COLO829 (cell line): ENCODE results near the gene SRP68.
"Not testable (repeated sequence)": the region's sequence is repeated elsewhere in the genome, so short reads cannot be mapped to it uniquely, and the experiment has no call there.

Experiments
- DNase-seq: peaks from one replicate; pipeline ENCODE4 v3.0.0; 2012; ENCODE audit warnings: low spot score

Gene SRP68

DNA sequence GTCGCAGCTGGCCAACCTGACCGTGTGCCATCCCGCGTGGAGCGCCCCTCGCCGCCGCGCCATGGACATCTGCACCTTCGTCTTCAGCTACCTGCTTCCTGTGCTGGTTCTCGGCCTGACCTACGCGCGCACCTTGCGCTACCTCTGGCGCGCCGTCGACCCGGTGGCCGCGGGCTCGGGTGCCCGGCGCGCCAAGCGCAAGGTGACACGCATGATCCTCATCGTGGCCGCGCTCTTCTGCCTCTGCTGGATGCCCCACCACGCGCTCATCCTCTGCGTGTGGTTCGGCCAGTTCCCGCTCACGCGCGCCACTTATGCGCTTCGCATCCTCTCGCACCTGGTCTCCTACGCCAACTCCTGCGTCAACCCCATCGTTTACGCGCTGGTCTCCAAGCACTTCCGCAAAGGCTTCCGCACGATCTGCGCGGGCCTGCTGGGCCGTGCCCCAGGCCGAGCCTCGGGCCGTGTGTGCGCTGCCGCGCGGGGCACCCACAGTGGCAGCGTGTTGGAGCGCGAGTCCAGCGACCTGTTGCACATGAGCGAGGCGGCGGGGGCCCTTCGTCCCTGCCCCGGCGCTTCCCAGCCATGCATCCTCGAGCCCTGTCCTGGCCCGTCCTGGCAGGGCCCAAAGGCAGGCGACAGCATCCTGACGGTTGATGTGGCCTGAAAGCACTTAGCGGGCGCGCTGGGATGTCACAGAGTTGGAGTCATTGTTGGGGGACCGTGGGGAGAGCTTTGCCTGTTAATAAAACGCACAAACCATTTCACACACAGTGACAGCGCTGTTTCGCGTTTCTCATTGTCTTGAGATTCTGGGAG is 4.7 kb upstream of the SRP68 start:
- DNase-seq, result no peak

DNA sequence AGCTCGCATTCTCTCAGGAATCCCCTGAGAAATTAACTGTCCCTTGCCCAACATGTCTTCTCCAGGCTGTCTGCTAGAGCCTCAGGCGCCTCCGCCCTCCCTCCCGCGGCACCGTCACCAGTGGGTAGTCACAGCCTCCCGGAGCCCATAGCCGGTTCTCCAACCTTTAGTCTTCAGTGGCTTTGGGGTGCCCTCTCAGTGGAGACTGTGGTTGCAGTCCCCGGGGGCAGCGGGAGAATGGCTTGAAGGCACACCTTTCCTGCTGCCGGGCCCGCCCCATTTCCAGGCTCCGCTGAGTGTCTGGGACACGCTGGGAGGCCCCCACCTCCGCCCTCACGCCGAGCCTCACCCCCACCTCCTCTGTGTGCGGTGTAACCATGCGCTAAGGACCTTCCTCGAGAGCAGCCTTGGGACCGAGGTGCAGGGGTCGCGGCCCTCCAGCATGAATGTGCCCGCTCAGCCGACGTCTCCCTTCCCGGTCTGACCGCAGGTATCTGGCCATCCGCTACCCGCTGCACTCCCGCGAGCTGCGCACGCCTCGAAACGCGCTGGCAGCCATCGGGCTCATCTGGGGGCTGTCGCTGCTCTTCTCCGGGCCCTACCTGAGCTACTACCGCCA is 3.9 kb upstream of the SRP68 start:
- no peak for DNase-seq

GRCh38 chr17:76075364-76076145 is 3.2 kb upstream of the SRP68 start:
- DNase-seq, result no peak

GRCh38 chr17:76074390-76075363 is 2.4 kb upstream of the SRP68 start, which contains the start of gene GALR2:
Gene GALR2 (plus strand): TSS chr17:76074781. CDS start chr17:76074884, 103 bp downstream.
- no peak for DNase-seq

GRCh38 chr17:76071531-76072147 is 678 bp downstream of the SRP68 start:
- DNase-seq, result no peak

DNA sequence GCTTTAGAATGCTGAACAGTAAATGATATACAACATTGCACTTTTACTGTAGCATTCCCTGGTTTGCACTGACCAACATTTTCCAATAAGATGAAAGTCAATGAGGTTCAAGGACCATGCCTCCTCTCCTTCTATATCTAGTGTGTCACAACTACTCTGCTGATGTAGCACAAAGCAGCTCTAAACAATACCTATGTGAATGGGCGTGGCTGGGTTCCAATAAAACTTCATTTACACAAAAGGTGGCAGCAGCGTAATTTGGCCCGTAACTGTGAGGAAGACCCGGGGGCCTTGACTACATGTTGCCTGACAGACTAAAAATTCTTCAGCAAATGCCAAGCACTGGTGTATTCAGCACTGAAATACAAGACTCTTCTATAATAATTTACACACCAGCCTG is 6.5 kb downstream of the SRP68 start:
- DNase-seq, result no peak

- no peak for DNase-seq
Observed at GRCh38 chr17:76063875-76064546, 8.3 kb downstream of the SRP68 start.

- DNase-seq, result not testable (repeated sequence)
Observed at GRCh38 chr17:76058264-76058663, 14.1 kb downstream of the SRP68 start.

GRCh38 chr17:76056882-76057281 is 15.4 kb downstream of the SRP68 start:
- DNase-seq, result no peak

- peak; percentile 42 for DNase-seq
Observed at GRCh38 chr17:76054112-76054476, 18.2 kb downstream of the SRP68 start.

- DNase-seq, result peak; percentile 82
Observed at GRCh38 chr17:76053246-76054111, 18.8 kb downstream of the SRP68 start.

DNA sequence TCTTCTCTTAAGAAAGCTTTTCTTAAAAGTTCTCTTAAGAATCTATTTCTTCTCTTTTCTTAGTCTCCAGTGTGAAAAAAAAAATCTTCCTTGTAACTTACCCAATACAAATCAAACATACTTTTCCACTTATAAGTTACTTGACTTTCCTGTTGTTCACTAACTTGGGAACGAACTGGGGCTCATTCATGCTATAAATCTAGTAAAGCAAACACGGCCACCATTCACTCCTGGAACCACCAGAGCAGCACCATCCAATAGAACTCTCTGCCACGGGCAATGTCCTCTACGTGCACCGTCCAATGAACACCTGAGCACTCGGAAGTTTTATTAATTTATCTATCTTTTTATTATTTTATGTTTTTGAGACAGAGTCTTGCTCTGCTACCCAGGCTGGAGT is 20.8 kb downstream of the SRP68 start:
- DNase-seq, result no peak

DNA sequence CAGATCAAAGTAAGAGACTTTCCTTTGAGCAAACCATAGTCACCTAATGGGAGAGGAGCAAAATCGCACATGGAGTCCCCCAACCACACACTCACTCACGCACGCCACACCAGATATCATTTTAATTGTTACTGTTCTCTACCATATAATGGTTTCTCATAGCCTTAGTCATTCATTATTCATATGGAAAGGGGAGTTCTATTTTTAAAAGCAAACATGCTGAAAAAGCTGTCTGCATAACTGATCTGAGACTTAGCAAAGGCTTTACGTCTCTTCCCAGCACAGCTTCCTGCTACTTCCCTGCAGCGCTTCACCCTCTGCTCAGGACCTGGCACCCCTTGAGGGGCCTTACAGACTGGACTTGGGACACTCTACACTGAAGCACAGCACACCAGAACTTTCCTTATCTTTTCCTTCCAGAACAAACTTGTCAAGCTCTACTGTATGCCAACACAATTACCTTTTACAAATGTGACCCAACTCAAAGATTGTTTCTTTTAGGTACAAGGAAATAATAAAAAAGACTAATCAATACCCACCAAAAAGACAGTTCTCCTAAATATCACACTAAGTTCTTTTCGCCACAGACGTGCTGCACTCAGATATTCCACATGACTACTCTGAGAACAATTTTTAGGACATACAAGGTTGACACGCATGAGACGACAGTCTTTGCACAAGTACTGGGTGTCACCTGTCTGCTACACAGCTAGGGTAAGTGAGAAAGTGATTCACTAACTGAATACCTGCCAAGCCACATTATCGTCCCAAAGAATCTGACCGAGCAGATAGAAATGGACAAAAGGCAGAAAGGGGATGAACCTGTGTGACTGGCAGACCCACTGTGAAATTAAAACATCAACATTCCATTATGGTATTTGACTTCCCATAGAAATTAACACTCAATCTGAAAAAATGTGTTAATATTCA is 21.5 kb downstream of the SRP68 start:
- no peak for DNase-seq

GRCh38 chr17:76049836-76050537 is 22.3 kb downstream of the SRP68 start:
- DNase-seq, result no peak

DNA sequence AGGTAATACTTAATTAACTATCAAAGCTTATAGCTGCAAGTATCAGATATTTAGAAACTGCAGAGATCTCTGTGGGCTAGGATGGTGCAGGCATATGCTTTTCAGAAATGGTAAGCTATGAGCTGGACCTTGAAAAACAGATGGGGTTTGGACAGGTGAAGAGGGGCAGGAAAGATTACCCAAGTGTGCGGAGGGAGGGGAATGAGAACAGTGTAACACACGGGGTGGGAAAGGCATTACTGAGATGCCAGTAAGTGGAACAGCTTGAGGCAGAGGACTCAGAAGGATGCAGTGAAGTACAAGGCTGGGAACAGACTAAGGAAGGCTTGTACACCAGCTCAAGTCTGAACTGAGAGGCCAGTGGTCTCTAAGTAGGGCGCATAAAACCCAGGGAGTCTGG is 23.1 kb downstream of the SRP68 start:
- DNase-seq, result no peak

GRCh38 chr17:76048711-76049110 is 23.6 kb downstream of the SRP68 start:
- DNase-seq, result no peak

- DNase-seq, result no peak
Observed at GRCh38 chr17:76048025-76048605, 24.2 kb downstream of the SRP68 start.

DNA sequence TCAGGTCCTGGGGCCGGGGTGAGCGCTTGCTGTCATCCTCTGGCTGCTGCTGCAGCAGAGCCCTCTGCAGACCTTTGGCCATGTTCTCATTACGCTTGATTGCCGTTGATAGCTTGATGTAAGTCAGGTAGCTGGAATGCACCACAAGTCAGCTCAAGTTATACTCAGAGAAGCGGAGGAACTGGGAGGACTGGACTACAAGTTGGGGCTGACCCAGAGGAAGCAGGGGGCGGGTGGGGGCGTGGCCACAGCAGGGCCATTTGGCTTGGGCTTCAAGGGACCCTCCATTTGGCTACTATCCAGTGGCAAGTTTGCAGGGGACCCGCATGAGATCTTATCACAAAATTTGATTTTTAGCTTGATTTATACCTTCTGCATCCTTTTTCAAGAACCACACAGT is 26.3 kb downstream of the SRP68 start:
- no peak for DNase-seq
